GM10847 (cell line): ENCODE measurements around the gene PAM16.

Source experiments
- POLR2A ChIP-seq: IDR thresholded peaks from 2 replicates; pipeline ENCODE4 v1.6.1; 2011; ENCODE audit not compliant: insufficient read length; ENCODE audit errors: extremely low read depth

The PAM16 gene

GRCh38 chr16:4295581-4295980 lies 55.5 kb downstream of the PAM16 start:
- TF ChIP-seq POLR2A = no peak

GRCh38 chr16:4293822-4294457 lies 57.2 kb downstream of the PAM16 start:
- TF ChIP-seq POLR2A = no peak

- no peak for TF ChIP-seq POLR2A
Measured at GRCh38 chr16:4293181-4293716, 57.9 kb downstream of the PAM16 start.

- no peak for TF ChIP-seq POLR2A
Measured at GRCh38 chr16:4291699-4292098, 59.4 kb downstream of the PAM16 start.
